Neural progenitor cell (in vitro differentiated cells): ENCODE data around the gene TIAM2. TPM values are rescaled to one million over a fixed set of nuclear protein-coding genes. Genes with fewer than 3 reads are reported as not detected.
"Not testable (repeated sequence)": the region's sequence is repeated elsewhere in the genome, so short reads cannot be mapped to it uniquely, and the experiment has no call there.

Experiments used
- DNase-seq: peaks from one replicate; pipeline ENCODE4 v3.0.0-alpha.2; 2016; ENCODE audit warnings: low spot score
- H2AFZ ChIP-seq: fragments of 200-600 bp; sonication (generic); replicated peaks from 2 replicates; pipeline ENCODE4 v1.6.1; 2016; ENCODE audit warnings: antibody characterized with exemption
- H3F3A ChIP-seq: fragments of 200-600 bp; sonication (generic); 2 replicates; pipeline ENCODE4 v1.6.1; 2016; ENCODE audit warnings: antibody characterized with exemption, low read depth
- H3K27ac ChIP-seq: fragments of 200-600 bp; sonication (generic); 2 replicates; pipeline ENCODE4 v1.5.1; 2016; ENCODE audit warnings: mild to moderate bottlenecking
- H3K27me3 ChIP-seq: fragments of 200-600 bp; sonication (generic); 2 replicates; pipeline ENCODE4 v1.6.1; 2016; ENCODE audit warnings: mild to moderate bottlenecking, moderate library complexity
- H3K36me3 ChIP-seq: fragments of 200-600 bp; sonication (generic); 2 replicates; pipeline ENCODE4 v1.5.1; 2016
- H3K4me1 ChIP-seq: fragments of 200-600 bp; sonication (generic); 2 replicates; pipeline ENCODE4 v1.6.1; 2016; ENCODE audit warnings: mixed run types
- H3K4me2 ChIP-seq: fragments of 200-600 bp; sonication (generic); 2 replicates; pipeline ENCODE4 v1.6.1; 2016
- H3K4me3 ChIP-seq: fragments of 200-600 bp; sonication (generic); 2 replicates; pipeline ENCODE4 v1.5.1; 2016
- H3K79me2 ChIP-seq: fragments of 200-600 bp; sonication (generic); 2 replicates; pipeline ENCODE4 v1.6.1; 2016; ENCODE audit warnings: low read depth
- H3K9ac ChIP-seq: fragments of 200-600 bp; sonication (generic); 2 replicates; pipeline ENCODE4 v1.6.1; 2016
- H3K9me3 ChIP-seq: fragments of 200-600 bp; sonication (generic); 2 replicates; pipeline ENCODE4 v1.5.1; 2016; ENCODE audit warnings: low read depth
- H4K20me1 ChIP-seq: fragments of 200-600 bp; sonication (generic); 2 replicates; pipeline ENCODE4 v1.6.1; 2016; ENCODE audit warnings: low read depth
- H3K27ac Mint-ChIP-seq: 3 replicates; pipeline ENCODE4 v1.8.0; 2021; ENCODE audit warnings: mixed read lengths
- H3K27me3 Mint-ChIP-seq: 2 replicates; pipeline ENCODE4 v1.8.0; 2022; ENCODE audit warnings: low read depth, mild to moderate bottlenecking, inconsistent platforms, moderate library complexity, mixed read lengths; ENCODE audit not compliant: insufficient read depth
- H3K36me3 Mint-ChIP-seq: 3 replicates; pipeline ENCODE4 v1.8.0; 2021; ENCODE audit warnings: mixed read lengths
- H3K4me1 Mint-ChIP-seq: 3 replicates; pipeline ENCODE4 v1.8.0; 2021; ENCODE audit warnings: mixed read lengths
- H3K4me3 Mint-ChIP-seq: 3 replicates; pipeline ENCODE4 v1.8.0; 2021; ENCODE audit warnings: mild to moderate bottlenecking, moderate library complexity, mixed read lengths
- H3K9me3 Mint-ChIP-seq: 3 replicates; pipeline ENCODE4 v1.8.0; 2020; ENCODE audit warnings: mixed read lengths
- EZH2 ChIP-seq: fragments of 200-600 bp; sonication (generic); IDR thresholded peaks from 2 replicates; pipeline ENCODE4 v1.6.1; 2017; ENCODE audit warnings: antibody characterized with exemption, mild to moderate bottlenecking, moderate library complexity
- EZH2phosphoT487 ChIP-seq: fragments of 200-600 bp; sonication (generic); IDR thresholded peaks from 2 replicates; pipeline ENCODE4 v1.6.1; 2017; ENCODE audit warnings: antibody characterized with exemption
- total RNA-seq: library from RNA; depleted of rRNA; stranded (reverse); fragments of >200 nt; gene quantifications from 2 replicates; pipeline ENCODE4 v1.2.3, GENCODE V29; 2015; ENCODE audit warnings: low replicate concordance
- TF ChIP-seq, protein P1 (sequence below): fragments of 200-600 bp; sonication (generic); IDR thresholded peaks from 2 replicates; pipeline ENCODE4 v1.5.1; 2017; ENCODE audit warnings: antibody characterized with exemption, mild to moderate bottlenecking

The TIAM2 gene
- total RNA-seq, 1 donor from 2014 or later = 22.8 TPM

DNA sequence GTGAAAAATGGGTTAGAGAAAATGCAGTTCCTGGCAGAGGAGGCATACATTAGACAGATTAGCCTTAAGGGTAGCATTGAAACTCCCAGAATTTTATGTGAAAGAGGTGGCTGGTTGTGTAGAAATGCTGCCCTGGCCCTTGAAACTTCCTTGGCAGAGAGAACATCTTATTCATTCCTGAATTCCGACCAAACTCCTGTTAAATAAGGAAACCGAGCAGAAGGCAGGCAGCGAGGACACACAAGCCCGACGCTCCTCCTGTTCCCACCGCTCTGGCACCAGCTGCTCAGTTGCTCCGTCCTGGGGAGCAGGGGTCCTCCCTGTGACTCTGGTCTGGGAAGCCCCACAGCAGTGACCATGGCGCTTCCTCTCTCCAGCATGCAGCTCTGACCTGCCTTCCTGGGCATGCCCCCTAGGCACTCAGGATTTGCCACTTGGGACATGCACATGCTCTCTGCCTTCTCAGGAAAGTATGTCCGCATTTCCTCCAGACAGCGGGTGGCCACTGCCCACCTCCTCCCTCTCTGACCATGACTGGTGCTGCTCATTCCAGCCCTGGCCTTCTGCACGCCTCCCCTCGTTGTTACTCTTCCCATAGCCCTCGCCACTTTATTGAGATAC is 233.5 kb downstream of the TIAM2 start:
- H3K27me3 ChIP-seq = no peaks in the 10 kb centered on the region
- H3K4me2 ChIP-seq = no peak overlapping the region
- peaks cover 22% of the 10 kb centered on the region for H3F3A ChIP-seq
- H3K9me3 Mint-ChIP-seq = peaks cover 9% of the 10 kb centered on the region
- H3K4me1 Mint-ChIP-seq = peaks cover 21% of the 10 kb centered on the region
- no peak overlapping the region for H3K9ac ChIP-seq
- peaks cover 33% of the 10 kb centered on the region for H3K4me1 ChIP-seq
- no peak overlapping the region for H3K27ac Mint-ChIP-seq
- H3K4me3 ChIP-seq = no peak overlapping the region
- peaks cover 29% of the 10 kb centered on the region for H3K36me3 Mint-ChIP-seq
- no peaks in the 10 kb centered on the region for H3K79me2 ChIP-seq
- TF ChIP-seq, protein P1, sequence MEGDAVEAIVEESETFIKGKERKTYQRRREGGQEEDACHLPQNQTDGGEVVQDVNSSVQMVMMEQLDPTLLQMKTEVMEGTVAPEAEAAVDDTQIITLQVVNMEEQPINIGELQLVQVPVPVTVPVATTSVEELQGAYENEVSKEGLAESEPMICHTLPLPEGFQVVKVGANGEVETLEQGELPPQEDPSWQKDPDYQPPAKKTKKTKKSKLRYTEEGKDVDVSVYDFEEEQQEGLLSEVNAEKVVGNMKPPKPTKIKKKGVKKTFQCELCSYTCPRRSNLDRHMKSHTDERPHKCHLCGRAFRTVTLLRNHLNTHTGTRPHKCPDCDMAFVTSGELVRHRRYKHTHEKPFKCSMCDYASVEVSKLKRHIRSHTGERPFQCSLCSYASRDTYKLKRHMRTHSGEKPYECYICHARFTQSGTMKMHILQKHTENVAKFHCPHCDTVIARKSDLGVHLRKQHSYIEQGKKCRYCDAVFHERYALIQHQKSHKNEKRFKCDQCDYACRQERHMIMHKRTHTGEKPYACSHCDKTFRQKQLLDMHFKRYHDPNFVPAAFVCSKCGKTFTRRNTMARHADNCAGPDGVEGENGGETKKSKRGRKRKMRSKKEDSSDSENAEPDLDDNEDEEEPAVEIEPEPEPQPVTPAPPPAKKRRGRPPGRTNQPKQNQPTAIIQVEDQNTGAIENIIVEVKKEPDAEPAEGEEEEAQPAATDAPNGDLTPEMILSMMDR = no peak
- TF ChIP-seq EZH2 (no peak), EZH2phosphoT487 (no peak)
- H3K4me3 Mint-ChIP-seq = no peak overlapping the region
- H3K36me3 ChIP-seq = no peaks in the 10 kb centered on the region
- peaks cover 2% of the 10 kb centered on the region for H3K27me3 Mint-ChIP-seq
- H3K9me3 ChIP-seq = no peaks in the 10 kb centered on the region
- no peaks in the 10 kb centered on the region for H4K20me1 ChIP-seq
- H2AFZ ChIP-seq = no peak overlapping the region
- no peak overlapping the region for H3K27ac ChIP-seq
- DNase-seq = no peak

GRCh38 chr6:155230975-155231374 is 235.9 kb downstream of the TIAM2 start:
- not testable (repeated sequence) for H3K36me3 ChIP-seq, H3K4me3 Mint-ChIP-seq, H3K79me2 ChIP-seq, H3K27me3 ChIP-seq, H3K4me3 ChIP-seq, H2AFZ ChIP-seq, H3K4me2 ChIP-seq, H3K9me3 ChIP-seq, H3K9me3 Mint-ChIP-seq, H4K20me1 ChIP-seq, H3K27ac ChIP-seq, H3K27ac Mint-ChIP-seq, DNase-seq, H3K27me3 Mint-ChIP-seq, H3K9ac ChIP-seq
- Mint-ChIP-seq H3K4me1 (peaks cover 15% of the 10 kb centered on the region), H3K36me3 (peaks cover 37% of the 10 kb centered on the region)
- Histone ChIP-seq H3K4me1 (peaks cover 28% of the 10 kb centered on the region), H3F3A (peaks cover 22% of the 10 kb centered on the region)

DNA sequence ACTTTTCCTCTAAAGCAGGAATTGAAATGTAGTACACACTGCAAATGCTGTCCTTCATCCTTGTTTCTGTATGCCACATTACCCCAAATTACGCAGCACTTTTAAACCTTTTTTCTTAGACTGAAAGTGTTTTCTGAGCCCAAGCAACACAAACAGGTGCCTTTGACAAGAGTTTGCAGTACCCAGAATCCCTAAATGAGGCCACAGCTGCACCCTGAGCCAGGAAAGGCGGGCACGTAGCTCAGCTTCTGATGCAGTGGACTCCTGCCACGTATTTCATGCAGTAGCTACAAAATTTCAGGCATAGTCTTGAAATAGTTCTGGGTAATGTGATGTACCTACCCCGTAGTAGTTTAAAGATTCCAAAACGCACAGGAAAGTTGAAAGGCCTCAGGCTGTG is 237.7 kb downstream of the TIAM2 start:
- H3F3A ChIP-seq = peaks cover 4% of the 10 kb centered on the region
- Mint-ChIP-seq H3K4me1 (peaks cover under 1% of the 10 kb centered on the region), H3K27ac (no peak overlapping the region), H3K27me3 (peaks cover 7% of the 10 kb centered on the region), H3K9me3 (peaks cover 16% of the 10 kb centered on the region), H3K36me3 (peaks cover 41% of the 10 kb centered on the region), H3K4me3 (no peak overlapping the region)
- H3K79me2 ChIP-seq = no peaks in the 10 kb centered on the region
- no peaks in the 10 kb centered on the region for H4K20me1 ChIP-seq
- H3K9me3 ChIP-seq = no peaks in the 10 kb centered on the region
- no peak overlapping the region for H3K9ac ChIP-seq
- no peak overlapping the region for H2AFZ ChIP-seq
- H3K4me2 ChIP-seq = no peak overlapping the region
- no peaks in the 10 kb centered on the region for H3K27me3 ChIP-seq
- peaks cover 9% of the 10 kb centered on the region for H3K4me1 ChIP-seq
- H3K27ac ChIP-seq = no peak overlapping the region
- H3K4me3 ChIP-seq = no peak overlapping the region
- TF ChIP-seq EZH2 = no peak
- TF ChIP-seq, protein P1 = no peak
- no peak for TF ChIP-seq EZH2phosphoT487
- no peaks in the 10 kb centered on the region for H3K36me3 ChIP-seq
- no peak for DNase-seq

DNA sequence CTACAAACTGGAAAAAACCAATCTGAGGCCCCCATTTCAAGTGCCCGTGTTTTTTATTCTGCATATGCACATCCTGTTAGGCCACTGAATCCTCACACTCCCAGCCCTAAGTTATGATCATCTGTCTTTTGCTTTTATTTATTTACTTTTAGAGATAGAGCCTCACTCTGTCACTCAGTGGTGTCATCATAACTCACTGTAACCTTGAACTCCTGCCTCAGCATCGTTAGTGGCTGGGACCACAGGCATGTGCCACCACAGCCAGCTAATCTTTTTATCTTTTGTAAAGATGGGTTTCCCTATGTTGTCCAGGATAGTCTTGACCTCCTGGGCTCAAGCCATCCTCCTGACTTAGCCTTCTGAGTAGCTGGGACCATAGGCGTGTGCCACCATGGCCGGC is 239.1 kb downstream of the TIAM2 start:
- Histone ChIP-seq H3K4me2 (no peak overlapping the region), H3K27me3 (no peaks in the 10 kb centered on the region), H3K36me3 (no peaks in the 10 kb centered on the region), H2AFZ (no peak overlapping the region), H3K4me3 (no peak overlapping the region), H3K79me2 (no peaks in the 10 kb centered on the region), H3K9ac (no peak overlapping the region), H3K27ac (no peak overlapping the region), H4K20me1 (no peaks in the 10 kb centered on the region), H3K9me3 (no peaks in the 10 kb centered on the region), H3F3A (peaks cover 4% of the 10 kb centered on the region), H3K4me1 (peaks cover 4% of the 10 kb centered on the region)
- no peak for TF ChIP-seq EZH2
- TF ChIP-seq, protein P1 = no peak
- no peak for TF ChIP-seq EZH2phosphoT487
- H3K4me1 Mint-ChIP-seq = no peaks in the 10 kb centered on the region
- peaks cover 7% of the 10 kb centered on the region for H3K27me3 Mint-ChIP-seq
- DNase-seq = no peak
- H3K9me3 Mint-ChIP-seq = peaks cover 25% of the 10 kb centered on the region
- H3K27ac Mint-ChIP-seq = no peak overlapping the region
- no peak overlapping the region for H3K4me3 Mint-ChIP-seq
- peaks cover 48% of the 10 kb centered on the region for H3K36me3 Mint-ChIP-seq
